ENCODE data around the gene GREB1. TPM values are rescaled to one million over a fixed set of nuclear protein-coding genes. Genes with fewer than 3 reads are reported as not detected.

Gene GREB1
- 0.17 and 0.33 TPM in 2 replicates for total RNA-seq

- no peak for DNase-seq
These were observed at the start of gene GREB1 for GRCh38 chr2:11533278-11534070. TSS of gene GREB1 (plus strand) at chr2:11534045. CDS start at chr2:11556615, 22,570 bp downstream.

GRCh38 chr2:11488809-11489208, 45.0 kb upstream of the GREB1 start:
- DNase-seq = no peak

- no peak for DNase-seq
These were observed 43.7 kb upstream of the GREB1 start for GRCh38 chr2:11490194-11490593.

GRCh38 chr2:11491348-11491933, 42.4 kb upstream of the GREB1 start:
- no peak for DNase-seq

GRCh38 chr2:11492244-11492643, 41.6 kb upstream of the GREB1 start:
- DNase-seq = no peak

- no peak for DNase-seq
These were observed 41.1 kb upstream of the GREB1 start for GRCh38 chr2:11492720-11493119.

- DNase-seq = no peak
These were observed 40.6 kb upstream of the GREB1 start for GRCh38 chr2:11493282-11493681.

- DNase-seq = no peak
These were observed 39.5 kb upstream of the GREB1 start for GRCh38 chr2:11494310-11494709.

- no peak for DNase-seq
These were observed 37.8 kb upstream of the GREB1 start for GRCh38 chr2:11495844-11496681.

- DNase-seq = no peak
These were observed 35.3 kb upstream of the GREB1 start for GRCh38 chr2:11498543-11499034.

- DNase-seq = no peak
These were observed 34.6 kb upstream of the GREB1 start for GRCh38 chr2:11499081-11499743.

- no peak for DNase-seq
These were observed 33.0 kb upstream of the GREB1 start for GRCh38 chr2:11500702-11501303.

GRCh38 chr2:11502740-11503292, 31.0 kb upstream of the GREB1 start:
- no peak for DNase-seq

GRCh38 chr2:11503354-11503927, 30.4 kb upstream of the GREB1 start:
- no peak for DNase-seq

- DNase-seq = peak; percentile 4
These were observed 27.9 kb upstream of the GREB1 start for GRCh38 chr2:11505652-11506610.

- no peak for DNase-seq
These were observed 27.3 kb upstream of the GREB1 start for GRCh38 chr2:11506611-11506969.

GRCh38 chr2:11507517-11507916, 26.3 kb upstream of the GREB1 start:
- no peak for DNase-seq

GRCh38 chr2:11508279-11508678, 25.6 kb upstream of the GREB1 start:
- DNase-seq = no peak

- DNase-seq = no peak
These were observed 24.0 kb upstream of the GREB1 start for GRCh38 chr2:11509657-11510360.

GRCh38 chr2:11512431-11512830, 21.4 kb upstream of the GREB1 start:
- DNase-seq = no peak
